HCT116 (cell line): ENCODE data around the gene ZNF266. TPM values are rescaled to one million over a fixed set of nuclear protein-coding genes. Genes with fewer than 3 reads are reported as not detected.

Experiments
- ATAC-seq: fragments of 200-7000 bp; cut with Tn5 transposase; 2 replicates; pipeline ENCODE4 v1.9.1; 2020; ENCODE audit warnings: mild to moderate bottlenecking, moderate library complexity
- BruUV-seq: library from RNA; stranded (reverse); fragments of 400-500 nt; replicated peaks from 2 replicates; lab custom pipeline; 2021; lab: Mats Ljungman, UMichigan
- CTCF ChIA-PET: fragments of 300-600 bp; sonication (Branson Sonifier 250); formaldehyde crosslinking; loops from one replicate; lab custom pipeline; 2021; ENCODE audit warnings: antibody characterized with exemption; lab: Charles Lee
- POLR2A ChIA-PET: fragments of 300-600, 350-600 bp; sonication (Branson Sonifier 250); formaldehyde crosslinking; loops from one replicate; lab custom pipeline; 2021; ENCODE audit warnings: antibody characterized with exemption; lab: Charles Lee
- RAD21 ChIA-PET, 2 experiments: fragments of 300-600 bp; sonication (Branson Sonifier 250); formaldehyde crosslinking; loops; one replicate each; lab custom pipeline; 2023; ENCODE audit warnings: low total read pairs in 2 of 2; ENCODE audit not compliant: uncharacterized antibody in 2 of 2, unreplicated experiment in 2 of 2, low non-redundant PET in 1 of 2; lab: Charles Lee
- DNase-seq: peaks from one replicate; pipeline ENCODE4 v3.0.0-alpha.2; 2010; ENCODE audit warnings: low read depth, low spot score
- H2AFZ ChIP-seq: fragments of 200-600 bp; shearing (Covaris generic), sonication (generic); 2 replicates; pipeline ENCODE4 v1.6.1; 2017; ENCODE audit warnings: low read depth, mixed run types, mixed read lengths, antibody characterized with exemption, low read length; ENCODE audit not compliant: poor library complexity, severe bottlenecking
- H3K27ac ChIP-seq: 2 replicates; pipeline ENCODE4 v1.5.1; 2012; ENCODE audit warnings: low read depth, low read length
- H3K27me3 ChIP-seq: fragments of 200-600 bp; sonication (generic); 2 replicates; pipeline ENCODE4 v1.6.1; 2016; ENCODE audit warnings: mixed run types, low read length, mixed read lengths; ENCODE audit not compliant: insufficient read depth
- H3K36me3 ChIP-seq, 2 experiments: fragments of 200-500 bp in 1 of 2; fragments of 200-600 bp in 1 of 2; sonication (Bioruptor generic) in 1 of 2; sonication (generic) in 1 of 2; 2 replicates each; pipeline versions ENCODE4 v1.5.1 to v1.6.1; 2014 to 2016; ENCODE audit warnings: low read length in 2 of 2, inconsistent platforms in 1 of 2, mixed read lengths in 1 of 2, mixed run types in 1 of 2; ENCODE audit not compliant: insufficient read depth in 2 of 2, control insufficient read depth in 1 of 2
- H3K4me1 ChIP-seq, 2 experiments: fragments of 200-600 bp in 1 of 2; sonication (generic) in 1 of 2; 2 replicates each; pipeline versions ENCODE4 v1.5.1 to v1.6.1; 2012 to 2017; ENCODE audit warnings: low read length in 2 of 2, inconsistent platforms in 1 of 2, mild to moderate bottlenecking in 1 of 2, mixed read lengths in 1 of 2, mixed run types in 1 of 2, moderate library complexity in 1 of 2; ENCODE audit not compliant: insufficient read depth in 2 of 2, control insufficient read depth in 1 of 2
- H3K4me2 ChIP-seq: fragments of 200-600 bp; sonication (generic); 2 replicates; pipeline ENCODE4 v1.6.1; 2017; ENCODE audit warnings: mixed run types, low read length, mixed read lengths
- H3K4me3 ChIP-seq, 2 experiments: fragments of 200-600 bp in 1 of 2; sonication (generic) in 1 of 2; replicated peaks in 1 of 2; 2 replicates each; pipeline ENCODE4 v1.5.1; 2011 to 2016; ENCODE audit warnings: low read length in 2 of 2, control low read depth in 1 of 2, low read depth in 1 of 2, mild to moderate bottlenecking in 1 of 2, mixed read lengths in 1 of 2, mixed run types in 1 of 2
- H3K79me2 ChIP-seq: fragments of 200-600 bp; sonication (generic); 2 replicates; pipeline ENCODE4 v1.6.1; 2017; ENCODE audit warnings: mild to moderate bottlenecking, mixed run types, low read length, moderate library complexity, mixed read lengths; ENCODE audit not compliant: insufficient read depth
- H3K9ac ChIP-seq: fragments of 200-600 bp; sonication (generic); 2 replicates; pipeline ENCODE4 v1.6.1; 2016; ENCODE audit warnings: low read length, mixed read lengths
- H3K9me2 ChIP-seq: fragments of 200-600 bp; sonication (generic), shearing (Covaris generic); 2 replicates; pipeline ENCODE4 v1.6.1; 2017; ENCODE audit warnings: mixed run types, mild to moderate bottlenecking, moderate library complexity; ENCODE audit not compliant: insufficient read depth
- H3K9me3 ChIP-seq, 2 experiments: fragments of 200-500 bp in 1 of 2; fragments of 200-600 bp in 1 of 2; sonication (Bioruptor generic) in 1 of 2; sonication (generic) in 1 of 2; 2 replicates each; pipeline ENCODE4 v1.6.1; 2014 to 2017; ENCODE audit warnings: low read length in 2 of 2, mixed read lengths in 2 of 2, inconsistent platforms in 1 of 2, low read depth in 1 of 2, mild to moderate bottlenecking in 1 of 2, mixed run types in 1 of 2, moderate library complexity in 1 of 2; ENCODE audit not compliant: control insufficient read depth in 1 of 2, insufficient read depth in 1 of 2
- H4K20me1 ChIP-seq: fragments of 200-600 bp; sonication (generic), shearing (Covaris generic); 2 replicates; pipeline ENCODE4 v1.6.1; 2017; ENCODE audit warnings: mixed run types, mild to moderate bottlenecking, moderate library complexity; ENCODE audit not compliant: insufficient read depth
- CBX3 ChIP-seq: IDR thresholded peaks from 2 replicates; pipeline ENCODE4 v1.6.1; 2012; ENCODE audit warnings: low read depth
- CEBPB ChIP-seq: IDR thresholded peaks from 2 replicates; pipeline ENCODE4 v1.6.1; 2012; ENCODE audit warnings: low read depth
- EGR1 ChIP-seq: IDR thresholded peaks from 2 replicates; pipeline ENCODE4 v1.6.1; 2012; ENCODE audit warnings: low read depth
- EZH2phosphoT487 ChIP-seq: fragments of 200-600 bp; IDR thresholded peaks from 2 replicates; pipeline ENCODE4 v1.6.1; 2018; ENCODE audit warnings: antibody characterized with exemption, borderline replicate concordance
- FOSL1 ChIP-seq: IDR thresholded peaks from 2 replicates; pipeline ENCODE4 v1.6.1; 2012; ENCODE audit warnings: low read depth
- POLR2AphosphoS5 ChIP-seq: IDR thresholded peaks from 2 replicates; pipeline ENCODE4 v1.6.1; 2011; ENCODE audit warnings: mild to moderate bottlenecking, low read depth, low read length, moderate library complexity
- RAD21 ChIP-seq: IDR thresholded peaks from 2 replicates; pipeline ENCODE4 v1.6.1; 2012; ENCODE audit warnings: low read depth, mild to moderate bottlenecking
- TCF7L2 ChIP-seq: IDR thresholded peaks from 2 replicates; pipeline ENCODE4 v1.7.0; 2011; ENCODE audit warnings: borderline replicate concordance, inconsistent platforms; ENCODE audit not compliant: insufficient read depth, insufficient read length; ENCODE audit errors: extremely low read depth
- ZFX ChIP-seq: fragments of 450-650 bp; IDR thresholded peaks from 2 replicates; pipeline ENCODE4 v1.6.1; 2017
- ZNF274 ChIP-seq: fragments of 200-500 bp; sonication (Bioruptor generic); IDR thresholded peaks from 2 replicates; pipeline ENCODE4 v1.6.1; 2014; ENCODE audit warnings: mild to moderate bottlenecking, low read depth, low read length, inconsistent platforms
- intact Hi-C: fragments of 100-400 bp; cut with micrococcal nuclease; formaldehyde crosslinking; loops from 2 replicates; pipeline ENCODE4 v1.10.0; 2022
- total RNA-seq: library from RNA; stranded (reverse); gene quantifications from one replicate; pipeline ENCODE4 v1.2.1, GENCODE V29; 2021; ENCODE audit not compliant: unreplicated experiment
- TF ChIP-seq, protein P1 (sequence below): IDR thresholded peaks from 2 replicates; pipeline ENCODE4 v1.6.1; 2012; ENCODE audit warnings: low read depth
- TF ChIP-seq, protein P2 (sequence below): IDR thresholded peaks from 2 replicates; pipeline ENCODE4 v1.6.1; 2012
- TF ChIP-seq, protein P3 (sequence below): IDR thresholded peaks from 2 replicates; pipeline ENCODE4 v1.6.1; 2012
- TF ChIP-seq, protein P4 (sequence below): IDR thresholded peaks from 2 replicates; pipeline ENCODE4 v1.6.1; 2011; ENCODE audit warnings: mild to moderate bottlenecking, low read length, moderate library complexity; ENCODE audit not compliant: insufficient replicate concordance; ENCODE audit errors: extremely low read depth
- TF ChIP-seq, protein P5 (sequence below), 3 experiments: fragments of 200-600 bp in 1 of 3; sonication (generic) in 1 of 3; IDR thresholded peaks in 2 of 3; conservative IDR thresholded peaks in 1 of 3; 2 replicates each; pipeline ENCODE4 v1.5.1; 2012 to 2017; ENCODE audit warnings: low read depth in 2 of 3, low read length in 2 of 3, antibody characterized with exemption in 1 of 3, borderline replicate concordance in 1 of 3, control low read depth in 1 of 3, mild to moderate bottlenecking in 1 of 3, mixed read lengths in 1 of 3, mixed run types in 1 of 3, moderate library complexity in 1 of 3; ENCODE audit not compliant: insufficient read depth in 1 of 3

Gene ZNF266
- total RNA-seq, 1 experiment from 2014 or later = 9.4 TPM

DNA sequence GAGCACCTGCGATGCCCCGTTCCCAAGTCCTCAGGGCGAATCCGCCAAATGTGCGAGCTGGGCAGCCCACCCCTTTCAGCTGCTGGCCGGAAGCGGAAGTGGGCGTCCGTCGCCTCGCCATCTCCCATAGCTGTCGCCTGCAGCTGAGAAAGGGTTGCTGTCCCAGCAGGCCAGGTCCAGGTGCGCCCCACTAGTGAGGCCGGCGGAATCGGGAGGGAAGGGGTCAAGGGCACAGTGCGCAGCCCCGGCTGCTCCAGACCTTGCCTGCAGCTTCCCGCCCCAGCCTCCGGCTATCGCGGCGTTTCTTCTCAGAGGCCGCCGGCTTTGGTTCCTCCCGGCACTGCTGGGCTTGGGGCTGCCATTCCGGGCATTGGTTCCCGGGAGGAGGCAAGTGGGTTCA lies 72.5 kb downstream of the ZNF266 start, which contains the start of gene ZNF177:
Gene ZNF177, plus strand, starts transcription at position 109 of the 400 bp plus-strand sequence. CDS start 15,299 bp downstream, outside the sequence.
- ATAC-seq = no peak
- no peak within 1 kb of the TSS for H3K4me3 ChIP-seq
- CTCF ChIA-PET = no interaction called here
- H3K4me2 ChIP-seq = no peak within 1 kb of the TSS
- no peak within 1 kb of the TSS for H3K9ac ChIP-seq
- no peak for DNase-seq
- H3K27ac ChIP-seq = no peak within 1 kb of the TSS
- H3K36me3 ChIP-seq = no peaks in the 10 kb centered on the region
- BruUV-seq = no TSS peak
- TF ChIP-seq RAD21 = no peak
- TF ChIP-seq, protein P1, sequence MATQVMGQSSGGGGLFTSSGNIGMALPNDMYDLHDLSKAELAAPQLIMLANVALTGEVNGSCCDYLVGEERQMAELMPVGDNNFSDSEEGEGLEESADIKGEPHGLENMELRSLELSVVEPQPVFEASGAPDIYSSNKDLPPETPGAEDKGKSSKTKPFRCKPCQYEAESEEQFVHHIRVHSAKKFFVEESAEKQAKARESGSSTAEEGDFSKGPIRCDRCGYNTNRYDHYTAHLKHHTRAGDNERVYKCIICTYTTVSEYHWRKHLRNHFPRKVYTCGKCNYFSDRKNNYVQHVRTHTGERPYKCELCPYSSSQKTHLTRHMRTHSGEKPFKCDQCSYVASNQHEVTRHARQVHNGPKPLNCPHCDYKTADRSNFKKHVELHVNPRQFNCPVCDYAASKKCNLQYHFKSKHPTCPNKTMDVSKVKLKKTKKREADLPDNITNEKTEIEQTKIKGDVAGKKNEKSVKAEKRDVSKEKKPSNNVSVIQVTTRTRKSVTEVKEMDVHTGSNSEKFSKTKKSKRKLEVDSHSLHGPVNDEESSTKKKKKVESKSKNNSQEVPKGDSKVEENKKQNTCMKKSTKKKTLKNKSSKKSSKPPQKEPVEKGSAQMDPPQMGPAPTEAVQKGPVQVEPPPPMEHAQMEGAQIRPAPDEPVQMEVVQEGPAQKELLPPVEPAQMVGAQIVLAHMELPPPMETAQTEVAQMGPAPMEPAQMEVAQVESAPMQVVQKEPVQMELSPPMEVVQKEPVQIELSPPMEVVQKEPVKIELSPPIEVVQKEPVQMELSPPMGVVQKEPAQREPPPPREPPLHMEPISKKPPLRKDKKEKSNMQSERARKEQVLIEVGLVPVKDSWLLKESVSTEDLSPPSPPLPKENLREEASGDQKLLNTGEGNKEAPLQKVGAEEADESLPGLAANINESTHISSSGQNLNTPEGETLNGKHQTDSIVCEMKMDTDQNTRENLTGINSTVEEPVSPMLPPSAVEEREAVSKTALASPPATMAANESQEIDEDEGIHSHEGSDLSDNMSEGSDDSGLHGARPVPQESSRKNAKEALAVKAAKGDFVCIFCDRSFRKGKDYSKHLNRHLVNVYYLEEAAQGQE = no peak
- TF ChIP-seq, protein P2, sequence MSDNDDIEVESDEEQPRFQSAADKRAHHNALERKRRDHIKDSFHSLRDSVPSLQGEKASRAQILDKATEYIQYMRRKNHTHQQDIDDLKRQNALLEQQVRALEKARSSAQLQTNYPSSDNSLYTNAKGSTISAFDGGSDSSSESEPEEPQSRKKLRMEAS = no peak
- TF ChIP-seq EZH2phosphoT487 = no peak
- no peak for TF ChIP-seq EGR1
- no peak for TF ChIP-seq CBX3
- TF ChIP-seq ZNF274 = no peak
- TF ChIP-seq FOSL1 = no peak
- TF ChIP-seq, protein P3, sequence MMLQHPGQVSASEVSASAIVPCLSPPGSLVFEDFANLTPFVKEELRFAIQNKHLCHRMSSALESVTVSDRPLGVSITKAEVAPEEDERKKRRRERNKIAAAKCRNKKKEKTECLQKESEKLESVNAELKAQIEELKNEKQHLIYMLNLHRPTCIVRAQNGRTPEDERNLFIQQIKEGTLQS = no peak
- no peak for TF ChIP-seq POLR2AphosphoS5
- TF ChIP-seq, protein P4, sequence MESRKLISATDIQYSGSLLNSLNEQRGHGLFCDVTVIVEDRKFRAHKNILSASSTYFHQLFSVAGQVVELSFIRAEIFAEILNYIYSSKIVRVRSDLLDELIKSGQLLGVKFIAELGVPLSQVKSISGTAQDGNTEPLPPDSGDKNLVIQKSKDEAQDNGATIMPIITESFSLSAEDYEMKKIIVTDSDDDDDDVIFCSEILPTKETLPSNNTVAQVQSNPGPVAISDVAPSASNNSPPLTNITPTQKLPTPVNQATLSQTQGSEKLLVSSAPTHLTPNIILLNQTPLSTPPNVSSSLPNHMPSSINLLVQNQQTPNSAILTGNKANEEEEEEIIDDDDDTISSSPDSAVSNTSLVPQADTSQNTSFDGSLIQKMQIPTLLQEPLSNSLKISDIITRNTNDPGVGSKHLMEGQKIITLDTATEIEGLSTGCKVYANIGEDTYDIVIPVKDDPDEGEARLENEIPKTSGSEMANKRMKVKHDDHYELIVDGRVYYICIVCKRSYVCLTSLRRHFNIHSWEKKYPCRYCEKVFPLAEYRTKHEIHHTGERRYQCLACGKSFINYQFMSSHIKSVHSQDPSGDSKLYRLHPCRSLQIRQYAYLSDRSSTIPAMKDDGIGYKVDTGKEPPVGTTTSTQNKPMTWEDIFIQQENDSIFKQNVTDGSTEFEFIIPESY = no peak
- no peak for TF ChIP-seq CEBPB
- no peak for TF ChIP-seq ZFX
- TF ChIP-seq, protein P5, sequence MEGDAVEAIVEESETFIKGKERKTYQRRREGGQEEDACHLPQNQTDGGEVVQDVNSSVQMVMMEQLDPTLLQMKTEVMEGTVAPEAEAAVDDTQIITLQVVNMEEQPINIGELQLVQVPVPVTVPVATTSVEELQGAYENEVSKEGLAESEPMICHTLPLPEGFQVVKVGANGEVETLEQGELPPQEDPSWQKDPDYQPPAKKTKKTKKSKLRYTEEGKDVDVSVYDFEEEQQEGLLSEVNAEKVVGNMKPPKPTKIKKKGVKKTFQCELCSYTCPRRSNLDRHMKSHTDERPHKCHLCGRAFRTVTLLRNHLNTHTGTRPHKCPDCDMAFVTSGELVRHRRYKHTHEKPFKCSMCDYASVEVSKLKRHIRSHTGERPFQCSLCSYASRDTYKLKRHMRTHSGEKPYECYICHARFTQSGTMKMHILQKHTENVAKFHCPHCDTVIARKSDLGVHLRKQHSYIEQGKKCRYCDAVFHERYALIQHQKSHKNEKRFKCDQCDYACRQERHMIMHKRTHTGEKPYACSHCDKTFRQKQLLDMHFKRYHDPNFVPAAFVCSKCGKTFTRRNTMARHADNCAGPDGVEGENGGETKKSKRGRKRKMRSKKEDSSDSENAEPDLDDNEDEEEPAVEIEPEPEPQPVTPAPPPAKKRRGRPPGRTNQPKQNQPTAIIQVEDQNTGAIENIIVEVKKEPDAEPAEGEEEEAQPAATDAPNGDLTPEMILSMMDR (IDR thresholded peaks at IDR 0.05 in 2 of 3, conservative IDR thresholded peaks at IDR 0.05 in 1 of 3; ENCODE audit: borderline replicate concordance in 1 of 3, insufficient read depth in 1 of 3, low read depth in 2 of 3, low read length in 2 of 3) = no peak
- no peak for TF ChIP-seq TCF7L2
- intact Hi-C loops = no loop called here
- H3K27me3 ChIP-seq = no peaks in the 10 kb centered on the region
- H3K9me3 ChIP-seq = peaks cover 8 to 11% of the 10 kb centered on the region in 2 experiments; a peak in 2 of 4 replicates
- H2AFZ ChIP-seq = no peak within 1 kb of the TSS
- no peaks in the 10 kb centered on the region for H3K4me1 ChIP-seq
- H3K79me2 ChIP-seq = no peaks in the 10 kb centered on the region
- RAD21 ChIA-PET = no interaction called here
- H3K9me2 ChIP-seq = no peaks in the 10 kb centered on the region
- H4K20me1 ChIP-seq = no peaks in the 10 kb centered on the region
- POLR2A ChIA-PET = no interaction called here
